Activated T-helper 17 cell treated with anti-CD3 and anti-CD28 coated beads, Interleukin-2, amount 50 U/mL, for 72 hours (primary cell): ENCODE measurements around the gene E2F2. TPM values are rescaled to one million over a fixed set of nuclear protein-coding genes. Genes with fewer than 3 reads are reported as not detected.
"Not testable (repeated sequence)": the region's sequence is repeated elsewhere in the genome, so short reads cannot be mapped to it uniquely, and the experiment has no call there.

ENCODE experiments used
- ATAC-seq: fragments of 150-1000 bp; cut with Tn5 transposase; replicated peaks from 2 replicates; pipeline ENCODE4 v1.10.0; 2021; ENCODE audit warnings: mild to moderate bottlenecking, moderate library complexity
- H3K27ac Mint-ChIP-seq: one replicate; pipeline ENCODE4 v1.8.0; 2022; ENCODE audit warnings: mixed read lengths
- H3K27me3 Mint-ChIP-seq: one replicate; pipeline ENCODE4 v1.8.0; 2022; ENCODE audit warnings: mixed read lengths
- H3K36me3 Mint-ChIP-seq: one replicate; pipeline ENCODE4 v1.8.0; 2022; ENCODE audit warnings: low read depth, mild to moderate bottlenecking, mixed read lengths
- H3K4me1 Mint-ChIP-seq: one replicate; pipeline ENCODE4 v1.8.0; 2022; ENCODE audit warnings: mixed read lengths
- H3K4me3 Mint-ChIP-seq: one replicate; pipeline ENCODE4 v1.8.0; 2022; ENCODE audit warnings: mild to moderate bottlenecking, mixed read lengths
- H3K9me3 Mint-ChIP-seq: one replicate; pipeline ENCODE4 v1.8.0; 2022; ENCODE audit warnings: mixed read lengths
- total RNA-seq, 2 donors: library from RNA; stranded (reverse); gene quantifications; one replicate each; pipeline ENCODE4 v1.2.3, GENCODE V29; 2022

Gene E2F2
- total RNA-seq, 2 donors from 2014 or later: 13.0 to 24.1 TPM

- ATAC-seq: no peak
- Mint-ChIP-seq H3K36me3 (no peaks in the 10 kb centered on the region), H3K27ac (peak overlapping the region; percentile 75)
Observed at GRCh38 chr1:23543707-23544443, 12.8 kb upstream of the E2F2 start.

GRCh38 chr1:23542940-23543339 lies 11.9 kb upstream of the E2F2 start:
- not testable (repeated sequence) for ATAC-seq, H3K9me3 Mint-ChIP-seq, H3K27ac Mint-ChIP-seq, H3K27me3 Mint-ChIP-seq, H3K4me3 Mint-ChIP-seq, H3K36me3 Mint-ChIP-seq
- H3K4me1 Mint-ChIP-seq: peaks cover 12% of the 10 kb centered on the region

More at GRCh38 chr1:23543707-23544443, 12.8 kb upstream of the E2F2 start:
- H3K27me3 Mint-ChIP-seq: no peaks in the 10 kb centered on the region
- H3K4me1 Mint-ChIP-seq: peaks cover 12% of the 10 kb centered on the region
- no peak overlapping the region for H3K4me3 Mint-ChIP-seq
- no peaks in the 10 kb centered on the region for H3K9me3 Mint-ChIP-seq

GRCh38 chr1:23539698-23540266 lies 8.7 kb upstream of the E2F2 start:
- Mint-ChIP-seq H3K36me3 (no peaks in the 10 kb centered on the region), H3K9me3 (no peaks in the 10 kb centered on the region), H3K27ac (peak overlapping the region; percentile 82), H3K4me1 (peaks cover 18% of the 10 kb centered on the region), H3K4me3 (peak overlapping the region; percentile 67), H3K27me3 (no peaks in the 10 kb centered on the region)
- ATAC-seq: peak; percentile 97

- H3K27ac Mint-ChIP-seq: no peak overlapping the region
- H3K27me3 Mint-ChIP-seq: no peaks in the 10 kb centered on the region
- peaks cover 25% of the 10 kb centered on the region for H3K4me1 Mint-ChIP-seq
Observed at GRCh38 chr1:23537296-23537973, 6.4 kb upstream of the E2F2 start.

GRCh38 chr1:23533246-23534023 lies 2.4 kb upstream of the E2F2 start:
- H3K9me3 Mint-ChIP-seq: no peaks in the 10 kb centered on the region
- no peaks in the 10 kb centered on the region for H3K36me3 Mint-ChIP-seq
- peaks cover 33% of the 10 kb centered on the region for H3K4me1 Mint-ChIP-seq
- ATAC-seq: peak; percentile 70
- H3K27me3 Mint-ChIP-seq: no peaks in the 10 kb centered on the region
- peak overlapping the region; percentile 76 for H3K27ac Mint-ChIP-seq
- H3K4me3 Mint-ChIP-seq: peak overlapping the region; percentile 83

More at GRCh38 chr1:23537296-23537973, 6.4 kb upstream of the E2F2 start:
- ATAC-seq: no peak
- Mint-ChIP-seq H3K9me3 (no peaks in the 10 kb centered on the region), H3K36me3 (no peaks in the 10 kb centered on the region), H3K4me3 (no peak overlapping the region)

- Mint-ChIP-seq H3K36me3 (no peaks in the 10 kb centered on the region), H3K4me3 (peak overlapping the region; percentile 83), H3K9me3 (no peaks in the 10 kb centered on the region), H3K27ac (peak overlapping the region; percentile 87), H3K4me1 (peaks cover 37% of the 10 kb centered on the region), H3K27me3 (no peaks in the 10 kb centered on the region)
- no peak for ATAC-seq
Observed at GRCh38 chr1:23531562-23532094, 595 bp upstream of the E2F2 start.

- Mint-ChIP-seq H3K4me3 (peak overlapping the region; percentile 83), H3K27me3 (no peaks in the 10 kb centered on the region), H3K4me1 (peaks cover 51% of the 10 kb centered on the region), H3K36me3 (no peaks in the 10 kb centered on the region), H3K27ac (peak overlapping the region; percentile 15), H3K9me3 (no peaks in the 10 kb centered on the region)
- ATAC-seq: peak; percentile 11
Observed at GRCh38 chr1:23530087-23530746, 816 bp downstream of the E2F2 start.

GRCh38 chr1:23529146-23530086 lies 1.6 kb downstream of the E2F2 start:
- Mint-ChIP-seq H3K27me3 (no peaks in the 10 kb centered on the region), H3K36me3 (no peaks in the 10 kb centered on the region), H3K4me1 (peaks cover 54% of the 10 kb centered on the region), H3K4me3 (peak overlapping the region; percentile 83), H3K9me3 (no peaks in the 10 kb centered on the region), H3K27ac (peak overlapping the region; percentile 38)
- no peak for ATAC-seq

GRCh38 chr1:23528250-23528978 lies 2.6 kb downstream of the E2F2 start:
- peak overlapping the region; percentile 83 for H3K4me3 Mint-ChIP-seq
- H3K9me3 Mint-ChIP-seq: no peaks in the 10 kb centered on the region
- no peaks in the 10 kb centered on the region for H3K36me3 Mint-ChIP-seq

GRCh38 chr1:23527900-23528249 lies 3.2 kb downstream of the E2F2 start:
- H3K27me3 Mint-ChIP-seq: no peaks in the 10 kb centered on the region
- H3K4me3 Mint-ChIP-seq: peak overlapping the region; percentile 83
- peaks cover 44% of the 10 kb centered on the region for H3K4me1 Mint-ChIP-seq
- H3K36me3 Mint-ChIP-seq: no peaks in the 10 kb centered on the region
- no peaks in the 10 kb centered on the region for H3K9me3 Mint-ChIP-seq
- H3K27ac Mint-ChIP-seq: no peak overlapping the region
- peak; percentile 14 for ATAC-seq

More at GRCh38 chr1:23528250-23528978, 2.6 kb downstream of the E2F2 start:
- peak overlapping the region; percentile 38 for H3K27ac Mint-ChIP-seq
- H3K27me3 Mint-ChIP-seq: no peaks in the 10 kb centered on the region
- ATAC-seq: peak; percentile 78
- peaks cover 50% of the 10 kb centered on the region for H3K4me1 Mint-ChIP-seq

- H3K4me1 Mint-ChIP-seq: peaks cover 47% of the 10 kb centered on the region
- H3K9me3 Mint-ChIP-seq: no peaks in the 10 kb centered on the region
- no peaks in the 10 kb centered on the region for H3K27me3 Mint-ChIP-seq
- ATAC-seq: no peak
- no peaks in the 10 kb centered on the region for H3K36me3 Mint-ChIP-seq
- peak overlapping the region; percentile 83 for H3K4me3 Mint-ChIP-seq
- no peak overlapping the region for H3K27ac Mint-ChIP-seq
Observed at GRCh38 chr1:23527366-23527765, 3.7 kb downstream of the E2F2 start.

GRCh38 chr1:23526329-23527041 lies 4.5 kb downstream of the E2F2 start:
- peak overlapping the region; percentile 76 for H3K27ac Mint-ChIP-seq
- H3K36me3 Mint-ChIP-seq: peaks cover 5% of the 10 kb centered on the region
- no peaks in the 10 kb centered on the region for H3K27me3 Mint-ChIP-seq
- no peak for ATAC-seq
- no peaks in the 10 kb centered on the region for H3K9me3 Mint-ChIP-seq
- H3K4me1 Mint-ChIP-seq: peaks cover 49% of the 10 kb centered on the region
- peak overlapping the region; percentile 83 for H3K4me3 Mint-ChIP-seq
